ENCODE measurements around the gene C3orf62.

C3orf62 gene

GRCh38 chr3:49276475-49277382 lies at the start of gene C3orf62:
Gene C3orf62, minus strand, starts transcription at chr3:49277232. Its CDS starts 360 bp downstream, at chr3:49276872.
- DNase-seq = no peak

DNA sequence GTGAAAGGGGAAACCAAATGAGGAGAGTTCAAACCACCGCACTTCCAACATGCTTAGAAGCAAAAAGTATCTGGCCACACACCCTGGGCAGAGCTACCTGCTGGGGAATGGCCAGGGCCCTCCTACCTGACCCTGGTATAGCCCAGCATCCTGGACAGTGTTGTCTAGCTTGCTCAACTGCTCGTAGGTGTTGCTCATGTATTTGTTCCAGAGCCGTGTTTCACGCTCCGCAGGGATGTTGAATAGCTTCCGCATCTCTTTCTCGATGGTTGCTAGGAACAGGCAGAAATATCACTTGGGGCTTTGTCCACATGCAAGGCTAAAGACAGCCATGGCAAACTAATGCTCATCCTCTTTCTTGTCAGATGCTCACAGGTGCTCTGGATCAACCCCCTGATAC lies 47.7 kb upstream of the C3orf62 start:
- no peak for DNase-seq

GRCh38 chr3:49316696-49317457 lies 39.8 kb upstream of the C3orf62 start:
- no peak for DNase-seq

GRCh38 chr3:49313896-49314688 lies 37.1 kb upstream of the C3orf62 start:
- DNase-seq = no peak

- no peak for DNase-seq
Observed at GRCh38 chr3:49311283-49311682, 34.3 kb upstream of the C3orf62 start.

GRCh38 chr3:49310677-49311076 lies 33.6 kb upstream of the C3orf62 start:
- no peak for DNase-seq

DNA sequence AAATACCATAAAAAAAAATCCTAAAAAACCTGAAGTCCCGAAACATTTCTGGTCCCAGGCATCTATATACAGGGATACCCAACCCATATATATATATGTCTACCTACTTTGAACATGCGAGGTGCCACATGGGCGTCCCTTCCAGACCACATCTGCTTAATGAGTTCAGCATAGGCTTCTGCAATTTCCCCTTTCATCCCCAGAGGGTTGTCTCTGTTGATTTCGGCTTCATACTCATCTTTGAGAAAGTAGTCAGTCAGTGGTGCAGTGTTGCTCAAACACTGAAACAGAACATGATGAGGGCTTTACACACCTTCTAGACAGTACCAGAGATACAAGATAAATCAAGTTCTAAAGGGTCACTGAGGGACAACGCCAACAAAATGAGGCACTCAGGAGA lies 28.6 kb upstream of the C3orf62 start:
- DNase-seq = no peak

DNA sequence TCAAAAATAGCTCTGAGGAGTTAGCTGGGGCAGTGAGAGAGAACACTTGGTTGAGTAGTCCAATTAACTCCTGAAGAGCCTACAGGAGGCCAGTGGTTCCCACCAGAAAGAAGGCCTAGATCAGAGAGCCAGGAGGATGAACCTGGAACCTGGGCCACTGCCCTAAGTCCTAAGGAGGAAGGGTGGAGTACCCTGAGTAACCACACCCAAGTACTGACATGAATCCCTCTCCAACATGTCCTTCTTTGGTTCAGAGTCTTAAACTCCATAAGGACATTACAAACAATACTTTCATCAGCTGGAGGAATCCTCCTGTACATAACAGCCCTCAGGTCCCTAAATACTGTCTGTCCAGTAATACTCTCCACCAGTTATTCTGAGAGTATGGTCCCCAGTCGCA lies 25.6 kb upstream of the C3orf62 start:
- no peak for DNase-seq

- DNase-seq = no peak
Observed at GRCh38 chr3:49300595-49300994, 23.6 kb upstream of the C3orf62 start.

DNA sequence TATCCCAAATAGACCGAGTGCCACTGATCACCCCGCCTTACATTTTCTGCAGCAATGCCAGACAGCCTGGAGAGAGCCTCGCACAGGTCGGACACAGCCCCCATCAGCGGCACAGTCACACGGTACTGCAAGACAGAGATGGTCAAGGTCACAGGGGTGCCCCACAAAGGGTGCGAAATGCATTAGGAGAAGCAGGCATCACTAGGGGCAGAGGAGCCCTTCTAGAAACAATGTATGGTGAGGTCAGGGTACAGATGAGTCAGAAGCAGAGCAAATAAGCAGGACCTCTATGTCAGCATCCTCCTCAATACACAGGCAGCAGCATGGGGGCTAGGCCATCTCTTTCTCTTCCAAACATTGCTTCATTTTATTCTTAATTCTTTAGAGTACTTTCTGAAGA lies 21.5 kb upstream of the C3orf62 start:
- DNase-seq = no peak

GRCh38 chr3:49296781-49297411 lies 19.9 kb upstream of the C3orf62 start:
- no peak for DNase-seq

DNA sequence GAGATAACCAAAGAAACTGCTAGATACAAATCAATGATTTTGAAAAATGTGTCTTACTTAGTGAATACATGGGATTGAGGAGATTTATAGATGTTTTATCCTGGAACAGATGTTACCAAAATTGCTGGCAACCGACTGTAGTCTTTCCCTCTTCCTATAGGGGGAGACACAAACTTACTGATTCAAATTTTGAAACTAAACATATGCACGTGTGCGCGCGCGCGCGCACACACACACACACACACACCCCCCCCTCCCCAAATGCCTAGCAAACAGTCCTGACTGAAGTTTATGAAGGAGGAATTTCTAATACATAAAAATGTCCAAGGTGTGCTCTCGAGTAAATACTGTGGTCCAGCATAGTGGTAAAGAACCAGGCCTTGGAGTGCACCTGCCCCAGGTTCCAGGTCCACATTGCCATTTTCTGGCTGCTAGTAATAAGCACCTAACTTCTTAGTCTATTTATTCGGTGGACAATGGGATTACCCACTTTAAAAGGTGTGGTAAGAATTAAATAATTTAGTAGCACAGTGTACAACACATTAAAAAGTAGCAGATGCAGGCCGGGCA lies 18.5 kb upstream of the C3orf62 start:
- DNase-seq = no peak

DNA sequence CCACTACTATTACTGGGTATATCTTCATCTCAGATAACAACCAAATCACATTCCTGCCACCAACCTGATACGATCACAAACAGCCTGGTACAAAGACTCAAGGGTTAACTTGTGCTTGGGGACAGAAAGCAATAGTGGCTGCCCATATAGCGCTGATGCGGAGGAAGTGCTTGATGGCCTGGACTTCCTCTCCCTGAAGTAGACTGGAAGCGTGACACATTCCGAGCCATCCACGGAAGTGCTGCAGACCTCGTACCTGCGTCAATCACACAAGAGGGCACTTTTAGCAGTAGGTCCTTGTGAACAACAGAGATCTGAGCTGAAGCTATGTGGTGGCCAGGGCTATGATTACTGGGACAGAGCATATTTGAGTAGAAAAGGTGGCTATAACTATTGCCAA lies 17.3 kb upstream of the C3orf62 start:
- no peak for DNase-seq

DNA sequence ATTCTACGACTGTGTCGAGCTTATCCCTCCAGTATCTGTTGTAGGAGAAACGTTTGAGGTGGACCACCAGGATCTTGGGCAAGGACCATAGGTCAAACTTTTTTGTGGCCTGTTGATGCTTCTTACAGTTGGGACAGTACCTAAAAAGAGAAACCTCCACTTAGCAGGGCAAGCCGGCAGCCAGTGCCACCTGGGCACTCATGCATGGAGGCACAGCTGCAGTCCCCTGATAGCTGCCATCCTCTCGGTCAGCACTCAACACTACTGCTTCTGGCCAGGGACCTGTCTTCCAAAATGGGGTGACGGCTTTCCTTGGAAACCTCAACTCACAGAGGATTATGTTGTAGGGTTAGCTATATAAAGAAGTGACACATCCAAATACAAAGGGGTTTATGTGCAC lies 7.0 kb upstream of the C3orf62 start:
- no peak for DNase-seq

DNA sequence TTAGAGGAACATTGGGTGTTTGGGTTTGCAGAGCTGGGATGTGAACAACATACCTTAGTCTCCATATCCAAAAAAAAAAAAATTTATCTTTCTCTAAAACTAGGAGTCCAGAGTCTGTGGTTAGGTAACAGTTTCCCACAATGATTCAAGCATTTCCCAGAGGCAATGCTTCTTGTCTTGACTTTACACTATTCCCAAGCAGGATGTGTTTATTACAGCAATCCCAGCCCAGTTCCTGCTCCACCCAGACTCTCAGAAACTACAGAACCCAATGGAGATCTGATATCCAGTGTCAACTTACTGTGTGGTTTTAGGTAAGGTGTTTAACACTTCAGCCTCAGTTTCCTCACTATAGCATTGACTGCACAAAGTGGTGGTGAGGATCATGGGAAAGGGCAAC lies 2.3 kb upstream of the C3orf62 start:
- DNase-seq = no peak

- no peak for DNase-seq
Observed at GRCh38 chr3:49278548-49278947, 1.5 kb upstream of the C3orf62 start.

- DNase-seq = no peak
Observed at GRCh38 chr3:49277383-49277775, 347 bp upstream of the C3orf62 start.

GRCh38 chr3:49273825-49274532 lies 3.1 kb downstream of the C3orf62 start:
- DNase-seq = no peak

GRCh38 chr3:49271047-49271446 lies 6.0 kb downstream of the C3orf62 start:
- no peak for DNase-seq

GRCh38 chr3:49270156-49270500 lies 6.9 kb downstream of the C3orf62 start:
- DNase-seq = no peak

DNA sequence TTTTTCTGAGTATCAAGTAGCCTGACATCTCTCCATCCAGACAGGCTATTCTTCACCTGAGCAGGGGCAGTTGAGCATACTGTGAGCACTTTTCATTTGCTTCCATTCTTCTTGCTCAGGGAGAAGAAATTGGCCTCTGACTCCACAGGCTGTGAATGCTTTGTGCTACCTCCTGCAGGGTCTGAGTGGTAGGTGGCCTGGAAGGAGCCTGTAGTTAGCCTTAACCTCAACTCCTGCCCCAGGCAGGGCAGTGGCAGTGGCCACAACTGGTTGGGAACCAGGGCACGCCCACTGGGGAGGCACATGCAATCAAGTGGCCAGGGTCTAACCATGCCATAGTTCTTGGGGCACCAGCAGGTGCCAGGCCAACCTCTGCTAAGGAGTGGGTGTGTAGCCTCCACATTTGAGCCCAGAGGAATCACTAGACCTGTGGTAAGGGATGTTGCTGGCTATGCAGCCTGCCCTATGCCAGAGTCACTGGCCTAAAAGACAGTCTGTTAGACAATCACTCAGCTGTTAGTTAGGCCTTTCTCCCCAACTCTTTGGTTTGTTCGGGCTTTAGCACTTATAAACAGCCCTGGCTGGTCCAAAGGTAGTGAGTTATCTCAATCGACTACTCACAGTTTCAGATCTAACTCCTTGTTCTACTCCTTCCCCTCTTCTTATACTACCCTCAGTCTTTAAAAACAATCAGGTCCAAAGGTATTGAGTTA lies 7.4 kb downstream of the C3orf62 start:
- no peak for DNase-seq

All from NCI-H1930 (cell line).